PC-3 (cell line): ENCODE measurements around the gene SMU1.

Experiments
- EZH2 ChIP-seq: fragments of 300-600 bp; sonication (generic); IDR thresholded peaks from one replicate; pipeline ENCODE4 v1.6.1; 2017; ENCODE audit warnings: antibody characterized with exemption, mild to moderate bottlenecking, low read length; ENCODE audit not compliant: unreplicated experiment
- TF ChIP-seq, protein P1 (sequence below): fragments of 300-600 bp; sonication (generic); conservative IDR thresholded peaks from 2 replicates; pipeline ENCODE4 v1.5.1; 2017; ENCODE audit warnings: antibody characterized with exemption, low read depth, mild to moderate bottlenecking, low read length

DNA sequence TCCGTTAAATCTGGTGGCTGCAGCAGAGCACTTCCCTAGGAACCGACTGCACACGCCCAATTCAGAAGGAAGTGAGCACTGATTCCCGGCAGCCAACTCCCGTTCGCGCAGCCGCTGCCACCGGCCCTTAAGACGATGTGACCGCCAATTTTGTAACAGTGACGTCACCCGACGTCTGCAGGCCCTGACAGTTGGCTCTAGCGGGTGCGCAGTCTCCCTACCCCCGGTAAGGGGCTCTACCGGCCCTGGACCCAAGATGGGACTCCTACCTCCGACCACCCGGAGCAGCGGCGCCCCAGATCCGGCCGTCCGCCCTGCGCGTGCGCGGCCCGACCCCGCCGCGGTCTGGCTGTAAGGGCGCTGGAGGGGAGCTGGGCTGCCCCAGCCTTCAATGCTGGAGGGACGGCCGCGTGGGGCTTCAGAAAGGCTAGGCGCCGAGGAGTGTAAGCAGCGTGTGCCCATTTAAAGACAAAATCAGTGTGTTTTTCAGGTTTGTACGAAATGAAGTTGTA lies 32.3 kb downstream of the SMU1 start:
- TF ChIP-seq, protein P1, sequence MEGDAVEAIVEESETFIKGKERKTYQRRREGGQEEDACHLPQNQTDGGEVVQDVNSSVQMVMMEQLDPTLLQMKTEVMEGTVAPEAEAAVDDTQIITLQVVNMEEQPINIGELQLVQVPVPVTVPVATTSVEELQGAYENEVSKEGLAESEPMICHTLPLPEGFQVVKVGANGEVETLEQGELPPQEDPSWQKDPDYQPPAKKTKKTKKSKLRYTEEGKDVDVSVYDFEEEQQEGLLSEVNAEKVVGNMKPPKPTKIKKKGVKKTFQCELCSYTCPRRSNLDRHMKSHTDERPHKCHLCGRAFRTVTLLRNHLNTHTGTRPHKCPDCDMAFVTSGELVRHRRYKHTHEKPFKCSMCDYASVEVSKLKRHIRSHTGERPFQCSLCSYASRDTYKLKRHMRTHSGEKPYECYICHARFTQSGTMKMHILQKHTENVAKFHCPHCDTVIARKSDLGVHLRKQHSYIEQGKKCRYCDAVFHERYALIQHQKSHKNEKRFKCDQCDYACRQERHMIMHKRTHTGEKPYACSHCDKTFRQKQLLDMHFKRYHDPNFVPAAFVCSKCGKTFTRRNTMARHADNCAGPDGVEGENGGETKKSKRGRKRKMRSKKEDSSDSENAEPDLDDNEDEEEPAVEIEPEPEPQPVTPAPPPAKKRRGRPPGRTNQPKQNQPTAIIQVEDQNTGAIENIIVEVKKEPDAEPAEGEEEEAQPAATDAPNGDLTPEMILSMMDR, result no peak
- TF ChIP-seq EZH2, result no peak
